ENCODE data around the gene OTULIN.

Gene OTULIN

DNA sequence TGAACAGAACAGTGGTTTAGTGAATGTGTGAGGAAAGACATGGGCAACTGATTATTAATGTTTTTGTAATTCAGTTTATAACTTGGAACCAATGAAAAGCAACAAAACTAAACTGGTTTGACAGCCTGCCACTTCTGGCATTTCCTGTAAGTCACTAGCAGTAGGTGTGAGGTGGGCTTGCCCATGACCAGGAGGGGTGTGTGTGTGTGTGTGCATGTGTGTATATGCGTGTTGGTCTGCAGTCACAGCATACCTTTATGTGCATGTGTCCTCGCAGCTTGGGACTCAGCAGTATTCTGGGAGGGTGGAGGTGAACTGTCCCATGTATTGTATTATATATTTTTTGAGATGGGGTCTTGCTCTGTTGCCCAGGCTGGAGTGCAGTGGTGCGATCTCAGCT lies 32.3 kb downstream of the OTULIN start:
- DNase-seq (ENCODE audit: low spot score) = no peak

DNA sequence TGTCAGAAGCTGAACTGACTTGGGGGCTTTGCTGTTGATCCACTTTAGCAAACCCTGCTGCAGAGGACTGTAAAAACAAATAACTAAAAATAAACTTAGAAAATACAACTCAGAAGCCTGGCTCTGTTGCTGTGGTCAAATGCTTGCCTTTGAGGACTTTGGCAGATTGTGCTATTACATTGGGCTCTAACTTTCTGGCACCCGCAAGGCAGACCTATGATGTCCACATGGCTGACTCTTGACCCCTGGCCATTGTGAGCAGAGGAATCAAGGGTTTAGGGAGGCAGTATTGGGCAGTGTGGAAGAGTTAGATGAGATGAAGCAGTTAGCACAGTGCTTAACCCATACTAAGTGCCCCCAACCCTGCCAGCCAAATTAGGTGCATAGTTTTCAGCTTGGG lies 34.0 kb downstream of the OTULIN start:
- DNase-seq (ENCODE audit: low spot score) = no peak

DNA sequence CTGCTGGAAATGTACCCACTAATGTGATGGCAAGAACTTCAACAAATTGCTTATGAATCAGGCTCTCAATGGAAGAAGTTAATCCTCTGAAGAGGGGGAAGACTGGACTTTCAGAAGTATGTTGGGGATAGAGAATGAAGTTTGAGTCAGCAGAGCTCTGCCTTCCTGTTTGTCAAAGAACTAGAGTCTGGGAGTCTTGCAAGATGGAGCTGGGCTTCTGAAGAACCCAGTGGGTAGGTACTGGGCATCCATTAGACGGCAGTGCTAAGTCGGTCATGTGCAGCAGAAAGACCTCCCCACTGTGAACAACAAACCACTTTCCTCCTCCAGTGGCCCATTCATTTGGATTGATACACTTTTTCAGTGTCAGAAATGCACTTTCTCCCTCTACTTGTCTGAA lies 34.6 kb downstream of the OTULIN start:
- DNase-seq (ENCODE audit: low spot score) = no peak

DNA sequence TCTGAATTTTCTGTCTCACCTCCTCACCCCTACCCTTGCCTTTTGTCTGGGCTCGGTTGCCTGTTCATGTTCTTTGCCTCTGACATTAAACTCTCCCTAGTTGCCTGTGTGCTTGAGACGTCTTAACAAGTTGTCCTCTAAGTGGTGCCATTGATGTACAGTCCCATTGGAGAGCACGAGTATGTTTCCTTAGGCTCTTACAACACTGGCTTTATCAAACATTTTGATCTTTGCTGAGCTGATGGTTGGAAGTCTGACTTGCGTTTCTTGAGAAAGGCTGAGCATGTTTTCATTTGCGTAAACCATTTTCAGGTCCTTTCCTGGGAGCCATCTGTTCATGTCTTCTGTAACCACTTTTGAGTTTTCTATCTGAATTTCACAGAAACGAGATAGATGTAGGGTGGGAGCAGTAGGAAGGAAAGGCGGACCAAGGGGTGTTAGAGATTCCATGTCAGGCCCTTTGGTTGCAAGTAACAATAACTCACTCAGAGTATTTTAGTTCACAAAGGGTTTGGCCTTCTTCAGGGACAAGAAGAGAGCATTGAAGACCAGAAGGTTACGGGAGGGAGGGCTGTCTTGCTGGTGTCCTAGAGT lies 35.4 kb downstream of the OTULIN start:
- no peak for DNase-seq (ENCODE audit: low spot score)

DNA sequence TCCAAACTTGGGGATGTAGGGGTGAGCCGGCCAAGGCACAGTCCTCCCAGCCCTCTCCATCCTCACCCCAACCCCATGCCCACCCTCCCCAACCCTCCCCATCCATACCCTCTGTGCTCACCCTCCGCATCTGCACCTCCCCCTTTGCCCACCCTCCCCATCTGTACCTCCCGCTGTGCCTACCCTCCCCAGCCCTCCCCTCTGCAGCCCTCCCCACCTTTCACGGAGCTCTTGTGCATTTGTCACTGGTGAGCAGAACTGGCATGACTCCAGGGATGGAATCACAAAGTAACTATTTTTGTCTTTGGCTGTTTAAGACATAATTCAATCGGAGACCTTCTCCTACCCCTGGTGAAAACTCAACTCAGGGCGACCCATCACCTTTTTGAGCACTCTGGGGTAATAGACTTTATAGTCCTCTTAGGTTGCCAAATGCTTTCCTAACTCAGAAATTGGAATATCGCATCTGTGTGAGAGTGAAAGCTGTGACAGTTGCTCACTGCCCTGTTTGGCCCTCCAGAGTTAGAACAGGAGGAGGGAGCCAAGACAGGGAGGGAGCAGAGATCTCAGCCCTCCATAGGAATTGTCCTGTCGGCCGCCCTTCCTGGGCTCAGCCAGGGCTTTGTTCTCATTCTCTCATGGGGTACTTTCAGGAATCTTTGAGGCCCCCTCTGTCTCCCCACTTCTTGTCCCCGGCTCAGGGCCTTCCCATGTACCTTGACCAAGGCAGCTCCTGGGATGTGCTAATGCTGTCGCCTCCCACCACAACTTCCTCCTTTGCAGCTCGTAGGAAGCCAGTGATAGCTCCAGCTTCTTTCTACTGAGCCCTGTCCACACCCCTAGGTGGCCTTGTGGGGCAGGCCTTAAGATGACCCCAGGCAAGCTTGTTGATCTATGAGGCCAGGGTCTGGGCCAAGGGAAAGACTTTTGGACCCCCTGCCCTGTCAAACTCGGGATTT lies 36.2 kb downstream of the OTULIN start:
- no peak for DNase-seq (ENCODE audit: low spot score)

DNA sequence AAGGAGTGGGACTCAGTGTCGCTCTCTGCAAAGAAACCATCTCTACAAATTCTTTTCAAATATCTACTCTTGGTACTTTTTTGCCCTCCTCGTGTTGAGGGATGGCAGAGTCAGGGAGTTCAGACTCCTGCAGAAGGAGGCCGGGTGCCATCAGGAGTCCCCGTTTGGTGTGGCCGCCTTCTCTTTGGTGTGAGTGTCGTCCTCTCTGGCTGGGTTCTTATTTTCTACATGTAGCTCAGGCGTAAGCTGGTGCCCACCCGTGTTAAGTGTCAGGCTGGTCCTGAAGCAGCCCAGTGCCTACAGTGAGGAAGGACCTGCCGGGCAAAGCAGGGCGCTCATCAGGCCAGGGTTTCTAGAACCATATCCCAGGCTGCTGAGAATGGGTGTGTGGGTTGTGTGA lies 37.0 kb downstream of the OTULIN start:
- DNase-seq (ENCODE audit: low spot score) = no peak

DNA sequence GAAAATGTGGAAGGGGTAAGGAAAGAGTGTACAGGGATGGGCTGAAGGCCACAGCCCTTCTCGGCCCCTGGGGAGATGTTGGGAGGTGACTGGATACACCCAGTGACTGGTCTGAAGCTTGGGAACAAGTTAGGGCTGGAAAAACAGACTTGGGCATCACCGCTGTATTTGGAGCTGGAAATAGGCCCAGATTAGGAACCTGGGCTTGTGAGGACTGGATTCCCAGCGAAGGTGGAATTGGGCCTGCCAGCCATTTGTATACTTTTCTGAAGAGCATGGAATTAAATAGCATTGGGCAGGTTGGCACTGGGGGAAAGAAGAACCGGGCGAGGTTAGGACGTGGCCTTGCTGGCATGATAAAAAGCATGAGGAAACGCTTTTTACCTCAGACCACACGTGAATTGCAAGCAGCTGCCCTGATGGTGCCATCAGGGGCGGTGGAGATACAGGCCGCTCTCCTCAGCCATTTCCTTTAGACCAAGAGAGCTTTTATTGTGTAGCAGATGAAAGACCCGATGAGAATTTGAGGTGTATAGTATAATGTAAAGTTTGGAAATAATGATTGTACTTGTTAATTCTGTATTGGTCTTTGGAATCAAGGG lies 37.8 kb downstream of the OTULIN start:
- no peak for DNase-seq (ENCODE audit: low spot score)

DNA sequence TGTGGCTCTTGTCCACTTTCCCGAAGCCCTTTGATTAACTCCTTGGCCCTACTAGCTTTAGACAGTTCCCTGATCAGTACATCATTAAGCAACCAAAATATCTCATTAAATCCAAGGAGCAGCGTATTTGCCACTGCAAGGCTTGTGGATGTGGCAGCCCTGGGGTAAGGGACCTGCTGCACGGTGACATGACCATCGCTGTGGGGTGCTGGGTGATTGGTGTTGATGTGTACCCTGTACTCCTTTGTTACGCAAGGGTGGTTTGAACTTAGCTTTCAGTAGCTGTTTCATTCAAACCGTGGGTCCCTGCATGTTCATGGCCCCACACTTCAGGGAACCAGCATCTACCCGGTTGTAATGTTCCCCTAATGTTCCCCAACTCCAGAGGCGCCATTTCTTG lies 41.0 kb downstream of the OTULIN start:
- DNase-seq (ENCODE audit: low spot score) = no peak

DNA sequence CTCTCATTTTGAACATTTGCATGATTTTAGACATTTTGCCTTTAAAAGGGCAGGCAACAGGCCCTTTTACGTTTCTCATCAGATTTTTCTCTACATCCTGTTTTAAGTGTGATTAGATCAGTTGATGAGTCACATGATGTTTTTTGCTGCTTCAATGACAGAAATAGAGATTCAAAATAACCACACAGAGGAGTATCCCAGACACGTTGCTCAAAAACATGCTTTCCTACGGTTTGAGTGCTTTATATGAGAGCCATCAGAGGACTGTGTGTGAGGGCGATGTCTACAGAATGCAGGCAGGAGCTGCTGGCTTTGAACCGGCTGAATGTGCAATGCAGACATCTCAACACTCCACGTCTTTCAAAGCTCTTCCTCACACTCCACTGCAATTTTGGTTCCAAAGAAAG lies 42.1 kb downstream of the OTULIN start:
- DNase-seq (ENCODE audit: low spot score) = peak; percentile 52

DNA sequence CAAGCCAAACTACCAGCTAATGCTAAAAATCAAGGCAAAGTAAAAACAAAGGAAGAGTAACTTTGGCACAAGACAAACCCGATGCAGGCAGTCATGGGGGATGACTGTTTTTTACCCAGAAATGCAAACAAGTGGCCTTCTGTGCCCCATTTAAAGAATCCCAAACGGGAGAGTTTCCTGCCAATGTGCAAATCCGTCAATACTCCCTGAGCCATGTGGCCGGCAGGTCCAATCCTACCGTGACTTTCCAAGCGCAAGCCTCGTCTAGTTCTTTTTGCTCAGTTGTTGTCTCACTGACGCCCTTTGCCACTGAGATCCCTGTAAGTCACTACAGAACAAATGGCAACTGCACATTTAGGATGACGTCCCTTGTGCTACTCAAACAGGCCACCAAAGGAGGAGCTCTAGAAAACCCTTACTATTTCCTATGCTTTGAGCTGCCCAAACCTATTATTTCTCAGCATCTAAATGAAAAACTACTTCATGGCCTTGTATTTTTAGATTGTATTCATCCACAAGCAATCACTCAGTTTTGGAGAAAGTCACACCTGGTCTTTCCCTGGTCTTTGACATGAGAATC lies 43.4 kb downstream of the OTULIN start:
- no peak for DNase-seq (ENCODE audit: low spot score)

DNA sequence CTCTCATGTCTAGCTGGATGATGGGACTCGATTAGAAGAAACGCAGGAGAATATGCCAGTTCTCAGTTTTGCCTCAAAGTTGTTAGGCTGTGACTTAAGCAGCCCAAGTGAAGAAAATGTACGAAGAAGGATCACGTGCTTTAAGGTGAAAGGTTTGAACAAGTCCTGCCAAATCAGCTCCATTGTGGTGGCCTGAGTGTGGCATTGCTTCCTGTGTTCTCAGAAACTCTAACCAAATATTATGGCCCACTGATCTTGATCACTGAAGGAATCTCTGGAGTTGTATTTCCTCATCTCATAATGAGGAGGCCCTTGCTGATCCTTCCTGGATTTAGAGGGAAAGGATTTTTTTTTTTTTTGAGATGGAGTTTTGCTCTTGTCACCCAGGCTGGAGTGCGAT lies 44.0 kb downstream of the OTULIN start:
- DNase-seq (ENCODE audit: low spot score) = no peak

DNA sequence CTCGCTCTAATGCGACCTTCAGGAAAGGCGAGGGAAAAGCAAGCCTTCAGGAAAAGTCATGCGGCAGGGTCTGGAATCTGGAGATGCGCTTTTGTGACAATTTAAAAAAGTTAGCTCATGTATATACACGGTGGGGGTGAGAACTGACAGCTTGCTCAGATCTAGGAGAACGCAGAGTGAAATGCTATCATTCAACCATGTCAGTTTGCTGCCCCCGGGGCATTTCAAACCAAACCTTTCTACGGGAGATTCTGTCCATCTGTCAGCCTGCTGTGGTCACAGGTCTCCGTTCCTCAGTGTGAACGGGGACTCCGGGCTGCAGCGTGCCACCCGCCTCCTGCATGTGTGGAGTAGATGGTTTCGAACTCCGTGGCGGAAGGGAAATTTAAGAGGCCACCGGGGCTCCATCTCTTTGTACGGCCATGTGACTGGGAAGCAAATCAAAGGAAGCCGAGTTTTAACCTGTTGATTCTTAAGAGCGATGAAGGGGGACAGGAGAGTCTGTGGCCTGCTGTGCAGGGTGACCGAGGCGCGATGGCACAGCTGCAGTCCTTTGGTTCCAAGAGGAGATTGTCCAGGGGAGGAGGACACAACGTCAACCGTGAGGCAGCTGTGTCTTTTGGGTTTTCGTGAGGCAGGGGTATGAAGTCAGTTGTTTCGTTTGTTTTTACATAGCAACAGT lies 45.9 kb downstream of the OTULIN start:
- DNase-seq (ENCODE audit: low spot score) = no peak

DNA sequence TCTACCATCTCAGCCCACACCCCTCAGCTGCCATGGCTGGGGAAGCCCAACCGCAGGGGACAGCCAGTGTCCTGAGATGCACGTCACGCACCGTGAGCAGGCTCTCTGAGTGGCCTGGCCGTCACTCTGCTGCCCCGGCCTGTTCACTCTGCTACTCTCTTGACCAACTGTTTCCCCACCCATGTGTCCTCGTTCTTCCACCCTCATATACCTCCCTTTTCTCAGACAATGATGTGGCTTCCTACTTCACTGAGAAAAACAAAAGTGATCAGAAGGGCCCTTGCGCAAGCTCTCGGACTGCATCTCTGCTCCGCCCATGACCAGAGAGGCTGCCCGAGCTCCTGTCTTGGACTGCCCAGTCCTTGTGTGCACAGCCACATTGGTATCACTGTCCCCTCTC lies 47.6 kb downstream of the OTULIN start:
- DNase-seq (ENCODE audit: low spot score) = no peak

DNA sequence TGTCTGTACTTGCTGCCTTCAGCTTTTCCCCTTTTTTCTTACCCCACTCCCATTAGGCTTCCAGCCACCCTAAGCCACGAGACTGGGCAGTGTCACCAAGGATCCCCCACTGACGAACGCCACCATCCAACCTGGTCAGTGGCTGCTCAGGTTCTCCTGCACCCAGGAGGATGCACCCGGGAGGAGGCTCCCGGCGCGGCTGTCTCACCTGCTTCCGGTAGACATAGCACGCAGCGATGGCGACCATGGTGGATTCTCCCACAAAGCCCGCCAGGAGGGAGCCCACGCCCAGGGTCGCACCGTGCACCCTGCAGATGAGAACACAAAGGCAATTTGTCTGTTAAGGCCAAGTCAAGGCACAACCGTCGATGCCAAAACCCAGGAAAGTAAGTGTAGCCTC lies 48.1 kb downstream of the OTULIN start:
- DNase-seq (ENCODE audit: low spot score) = no peak

DNA sequence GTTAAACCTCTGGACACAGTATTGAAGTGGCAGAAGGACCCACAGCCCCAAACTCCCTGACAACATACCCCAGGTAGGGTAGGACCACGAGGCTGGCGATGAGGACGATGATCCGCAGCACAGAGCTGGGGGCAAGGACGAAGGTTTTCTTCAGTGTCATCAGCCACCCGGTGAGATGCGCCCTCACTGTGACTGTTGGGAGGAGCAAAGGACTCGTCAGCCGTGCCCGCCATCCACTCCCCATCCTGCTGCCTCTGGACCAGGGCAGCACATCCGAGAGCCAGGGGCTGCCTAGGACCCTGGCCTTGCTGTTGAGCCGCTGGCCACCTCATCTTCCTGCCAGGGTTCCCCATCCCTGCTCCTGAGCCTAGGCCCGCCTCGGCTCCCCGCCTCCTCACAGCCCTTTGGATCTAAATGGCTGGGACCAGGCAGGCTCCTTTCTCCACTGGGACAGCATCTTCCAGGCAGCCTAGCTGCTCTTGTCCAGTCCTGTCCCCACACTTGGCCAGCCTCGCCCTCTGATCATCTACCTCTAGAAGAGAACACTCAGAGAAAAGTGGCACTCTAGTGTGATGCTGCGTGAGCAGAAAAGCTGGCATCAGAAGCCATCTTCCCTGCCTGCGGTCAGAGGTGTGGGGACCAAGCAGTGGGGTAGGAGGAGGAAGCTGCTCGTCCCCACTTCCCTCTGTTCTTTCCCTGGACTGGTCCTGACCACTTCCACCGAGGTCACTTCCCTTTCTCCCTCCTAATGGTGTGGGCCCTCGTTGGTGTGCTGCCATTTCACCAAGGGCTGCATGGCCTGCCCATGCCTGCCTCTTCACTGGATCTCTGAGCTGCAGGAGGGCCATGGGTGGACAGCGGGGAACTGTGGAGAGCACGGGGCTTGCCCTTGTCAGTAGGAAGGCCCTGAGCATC lies 49.2 kb downstream of the OTULIN start:
- no peak for DNase-seq (ENCODE audit: low spot score)

DNA sequence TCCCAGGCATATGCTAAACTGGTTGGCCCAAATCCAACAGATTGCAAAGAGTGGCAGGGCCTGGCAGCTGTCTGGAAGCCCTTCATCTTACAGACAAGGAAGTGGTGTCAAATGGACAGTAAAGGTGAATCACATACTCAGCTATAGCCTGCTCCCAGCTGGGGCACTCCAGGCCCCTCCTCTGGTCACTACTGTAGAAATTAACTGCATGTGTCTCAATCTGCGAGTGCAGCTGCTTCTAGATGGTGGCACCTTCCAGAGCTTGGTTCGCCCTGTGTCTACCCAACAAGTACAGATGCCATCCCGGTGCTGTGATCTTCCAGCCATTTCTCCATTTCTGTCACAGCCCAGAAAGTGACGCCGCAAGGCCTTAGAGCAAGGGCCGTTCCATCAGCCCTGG lies 50.2 kb downstream of the OTULIN start:
- no peak for DNase-seq (ENCODE audit: low spot score)

DNA sequence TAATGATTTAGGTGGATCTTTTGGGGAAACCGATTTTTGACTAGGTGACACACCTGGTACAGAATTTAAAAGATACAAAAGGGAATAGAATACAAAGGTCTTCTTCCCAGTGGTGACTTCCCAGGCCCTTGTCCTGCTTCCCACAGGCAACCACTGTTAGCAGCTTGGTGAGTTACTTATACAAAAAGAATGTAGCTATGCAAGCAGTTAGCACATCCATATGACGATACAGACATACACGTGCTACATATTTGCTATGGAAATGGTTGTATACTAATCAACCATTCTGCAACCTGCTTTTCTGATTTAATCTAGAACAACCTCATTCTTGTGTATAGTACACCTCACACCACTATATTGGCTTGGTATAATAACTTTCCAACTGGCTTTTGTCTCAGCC lies 51.0 kb downstream of the OTULIN start:
- no peak for DNase-seq (ENCODE audit: low spot score)

DNA sequence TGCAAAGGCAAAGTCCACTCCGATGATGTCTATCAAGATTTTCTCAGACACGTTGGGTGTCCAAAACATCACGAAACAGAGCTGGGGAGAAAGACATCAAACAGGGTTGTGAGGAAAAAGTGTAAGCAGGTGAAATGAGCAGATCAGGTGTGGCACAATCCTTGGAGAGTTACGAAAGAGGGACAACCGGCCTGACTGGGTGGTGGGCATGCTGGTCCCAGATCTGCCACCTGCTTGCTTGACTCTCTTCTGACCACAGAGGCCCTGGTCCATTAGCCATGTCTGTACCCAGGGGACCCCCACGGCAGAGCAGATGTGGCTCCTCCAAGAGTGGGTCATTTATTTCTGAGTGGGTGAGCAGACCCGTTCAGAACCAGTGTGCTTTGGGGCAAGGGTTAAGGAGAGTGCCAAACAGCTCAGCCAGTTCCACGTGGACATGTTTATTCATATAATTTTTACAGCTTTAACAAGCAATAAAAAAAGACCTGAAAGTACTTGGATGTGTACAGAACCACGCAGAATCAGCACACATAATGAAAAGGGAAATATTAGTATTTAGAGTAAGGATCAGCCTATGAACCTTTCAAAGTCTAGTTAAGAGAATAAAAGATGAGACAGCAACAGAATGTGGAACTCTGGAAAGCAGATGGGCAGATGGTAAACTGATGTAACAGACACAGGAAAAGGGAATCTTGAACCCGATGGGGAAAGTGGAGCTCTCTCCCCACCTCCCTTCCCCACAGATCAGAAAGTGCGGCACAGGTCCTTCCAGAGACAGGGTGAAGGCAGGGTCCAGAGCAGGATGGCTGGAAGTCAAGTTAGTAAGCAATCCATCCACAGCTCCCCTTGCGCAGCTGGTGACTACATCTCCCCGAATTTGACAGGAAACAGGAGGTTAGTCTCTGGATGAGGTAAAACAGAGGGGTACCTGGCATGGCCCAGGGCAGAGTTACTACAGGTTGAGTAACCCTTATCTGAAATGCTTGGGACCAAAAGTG lies 52.5 kb downstream of the OTULIN start:
- no peak for DNase-seq (ENCODE audit: low spot score)

DNA sequence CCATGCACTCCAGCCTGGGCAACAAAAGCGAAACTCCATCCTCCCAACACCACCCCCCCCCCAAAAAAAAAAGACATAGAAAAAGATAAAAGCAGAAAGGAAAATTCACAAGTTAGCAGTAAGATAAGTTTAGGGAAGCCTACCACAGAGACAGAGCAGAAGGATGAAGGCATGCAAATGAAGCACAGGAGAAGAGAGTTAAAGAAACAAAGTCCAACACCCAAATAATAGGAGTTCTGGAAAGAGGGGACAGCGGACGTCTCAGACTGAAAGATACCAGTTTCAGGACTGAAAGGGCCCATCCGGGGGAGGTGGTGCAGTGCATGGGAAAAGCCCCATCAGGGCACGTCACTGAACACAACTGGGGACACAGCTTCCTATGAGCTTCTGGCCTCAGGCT lies 54.3 kb downstream of the OTULIN start:
- no peak for DNase-seq (ENCODE audit: low spot score)

Data from Ammon's horn (tissue), 1 donor.